ENCODE data around the gene RBP5. TPM values are rescaled to one million over a fixed set of nuclear protein-coding genes. Genes with fewer than 3 reads are reported as not detected.
A peak's percentile ranks its signal among the peaks of the same experiment; 100 is the strongest.
"Not testable (repeated sequence)": the region's sequence is repeated elsewhere in the genome, so short reads cannot be mapped to it uniquely, and the experiment has no call there.

The RBP5 gene
- total RNA-seq, 1 experiment from 2014 or later, result not detected

DNA sequence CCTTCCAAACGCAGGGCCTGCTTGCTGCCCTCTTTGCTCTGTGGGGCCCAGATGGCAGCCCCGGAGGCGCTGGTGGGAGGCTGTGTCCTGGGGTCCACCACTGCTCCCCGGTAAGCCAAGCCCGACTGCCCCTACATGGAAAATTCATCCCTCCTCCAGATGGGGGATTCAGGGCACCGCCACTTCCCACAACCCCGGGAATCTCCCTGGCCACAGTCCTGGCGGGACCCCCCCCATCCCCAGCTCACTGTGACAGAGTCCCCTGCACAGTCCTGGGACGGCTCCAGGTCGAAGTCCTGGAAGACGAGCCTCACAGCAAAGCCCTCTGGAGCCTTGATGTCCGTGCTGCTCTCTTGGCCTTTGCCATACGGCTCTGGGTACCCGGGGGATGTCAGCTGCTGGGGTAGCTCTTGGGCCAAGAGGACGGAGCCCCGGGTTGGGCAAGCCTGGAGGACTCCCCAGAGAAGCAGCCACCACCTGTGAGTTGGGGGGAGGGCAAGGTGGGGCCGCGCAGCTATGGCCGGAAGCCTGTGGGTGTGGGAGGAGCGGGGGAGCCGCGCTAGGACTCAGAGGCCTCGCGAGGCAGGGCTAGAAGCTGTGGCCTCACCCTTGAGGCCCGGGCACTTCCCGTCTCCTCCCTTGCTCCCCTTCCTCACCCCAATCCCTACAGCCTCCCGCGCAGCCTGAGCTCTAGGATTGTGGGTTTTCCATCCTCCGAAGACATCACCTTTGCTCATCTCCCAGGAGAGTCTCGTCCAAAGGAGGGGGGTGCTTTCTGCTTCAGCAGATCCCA is 20.5 kb downstream of the RBP5 start:
- no peaks in the 10 kb centered on the region; the same call in 1 of the 2 replicates for H3K4me1 ChIP-seq (ENCODE audit: insufficient read depth, low read length)
- ChIA-PET CTCF (interaction anchor here (0.9 kb wide), 1 partner anchor 47 kb away, joined by 3 read pairs; no protein-coding TSS in a partner anchor), POLR2A (ENCODE audit: unreplicated experiment) (interaction anchor here (1.1 kb wide), 1 partner anchor 164 kb away, joined by 10 read pairs; the partner anchor contains the start of gene C12orf57)
- no peaks in the 10 kb centered on the region for H3K27me3 ChIP-seq (ENCODE audit: low read length)
- peak overlapping the region; percentile 84 for H3K9ac ChIP-seq (ENCODE audit: low read length)
- DNase-seq (peak; percentile 64), ATAC-seq (peak; percentile 91)
- H3K4me3 ChIP-seq (ENCODE audit: low read length), result peak overlapping the region; percentile 92
- no peaks in the 10 kb centered on the region for H4K20me1 ChIP-seq (ENCODE audit: low read length)
- H3F3A ChIP-seq (ENCODE audit: low read length, unreplicated experiment), result no peaks in the 10 kb centered on the region
- no peaks in the 10 kb centered on the region for H3K9me2 ChIP-seq (replicated peaks; ENCODE audit: low read length)
- H3K4me2 ChIP-seq (ENCODE audit: low read length), result peak overlapping the region; percentile 82
- intact Hi-C loops (cut with micrococcal nuclease), result loop anchor here (2.0 kb wide), 1 partner anchor 47 kb away; the partner anchor contains the start of gene C1S
- peaks cover 5% of the 10 kb centered on the region; the same call in 1 of the 2 replicates for H3K36me3 ChIP-seq (ENCODE audit: low read depth, low read length)
- H3K27ac ChIP-seq (ENCODE audit: low read length), result peak overlapping the region; percentile 58
- BruUV-seq (replicated peaks), result TSS peak; percentile 48
- TF ChIP-seq EZH2phosphoT487 (IDR thresholded peaks at IDR 0.05; ENCODE audit: borderline replicate concordance, low read length) (no peak), EZH2 (IDR thresholded peaks at IDR 0.05; ENCODE audit: low read length, unreplicated experiment) (no peak)
- TF ChIP-seq, protein P1, sequence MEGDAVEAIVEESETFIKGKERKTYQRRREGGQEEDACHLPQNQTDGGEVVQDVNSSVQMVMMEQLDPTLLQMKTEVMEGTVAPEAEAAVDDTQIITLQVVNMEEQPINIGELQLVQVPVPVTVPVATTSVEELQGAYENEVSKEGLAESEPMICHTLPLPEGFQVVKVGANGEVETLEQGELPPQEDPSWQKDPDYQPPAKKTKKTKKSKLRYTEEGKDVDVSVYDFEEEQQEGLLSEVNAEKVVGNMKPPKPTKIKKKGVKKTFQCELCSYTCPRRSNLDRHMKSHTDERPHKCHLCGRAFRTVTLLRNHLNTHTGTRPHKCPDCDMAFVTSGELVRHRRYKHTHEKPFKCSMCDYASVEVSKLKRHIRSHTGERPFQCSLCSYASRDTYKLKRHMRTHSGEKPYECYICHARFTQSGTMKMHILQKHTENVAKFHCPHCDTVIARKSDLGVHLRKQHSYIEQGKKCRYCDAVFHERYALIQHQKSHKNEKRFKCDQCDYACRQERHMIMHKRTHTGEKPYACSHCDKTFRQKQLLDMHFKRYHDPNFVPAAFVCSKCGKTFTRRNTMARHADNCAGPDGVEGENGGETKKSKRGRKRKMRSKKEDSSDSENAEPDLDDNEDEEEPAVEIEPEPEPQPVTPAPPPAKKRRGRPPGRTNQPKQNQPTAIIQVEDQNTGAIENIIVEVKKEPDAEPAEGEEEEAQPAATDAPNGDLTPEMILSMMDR (conservative IDR thresholded peaks at IDR 0.05; ENCODE audit: low read depth, low read length), result no peak
- H2AFZ ChIP-seq (ENCODE audit: low read length), result peak overlapping the region; percentile 80
- no peaks in the 10 kb centered on the region for H3K9me3 ChIP-seq (ENCODE audit: low read length)
- peaks cover 19% of the 10 kb centered on the region; the same call in 1 of the 2 replicates for H3K79me2 ChIP-seq (ENCODE audit: low read length)

DNA sequence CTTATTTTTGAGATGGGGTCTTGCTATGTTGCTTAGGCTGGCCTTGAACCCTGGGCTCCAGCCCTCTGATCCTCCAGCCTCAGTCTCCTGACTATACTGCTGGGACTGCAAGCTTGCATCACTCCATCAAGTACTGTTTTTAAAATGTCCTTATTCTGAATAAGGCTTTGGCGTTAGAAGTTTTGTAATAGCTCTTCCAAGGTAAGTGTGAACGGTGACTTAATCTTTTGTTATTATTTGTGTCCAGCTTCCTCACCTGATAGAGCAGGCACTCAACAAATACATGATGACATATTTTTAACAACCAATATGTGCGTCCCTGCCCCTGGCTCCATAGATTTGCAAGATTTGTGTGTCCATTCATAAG is 21.1 kb downstream of the RBP5 start:
- Histone ChIP-seq H3F3A (ENCODE audit: low read length, unreplicated experiment) (no peaks in the 10 kb centered on the region), H3K27me3 (ENCODE audit: low read length) (no peaks in the 10 kb centered on the region), H3K4me3 (ENCODE audit: low read length) (peak overlapping the region; percentile 92), H2AFZ (ENCODE audit: low read length) (peak overlapping the region; percentile 80), H3K36me3 (ENCODE audit: low read depth, low read length) (peaks cover 5% of the 10 kb centered on the region; the same call in 1 of the 2 replicates), H3K9ac (ENCODE audit: low read length) (peak overlapping the region; percentile 84), H3K9me2 (replicated peaks; ENCODE audit: low read length) (no peaks in the 10 kb centered on the region), H3K4me2 (ENCODE audit: low read length) (peak overlapping the region; percentile 82), H3K79me2 (ENCODE audit: low read length) (peaks cover 19% of the 10 kb centered on the region; the same call in 1 of the 2 replicates), H3K27ac (ENCODE audit: low read length) (no peak overlapping the region), H4K20me1 (ENCODE audit: low read length) (no peaks in the 10 kb centered on the region), H3K4me1 (ENCODE audit: insufficient read depth, low read length) (no peaks in the 10 kb centered on the region; the same call in 1 of the 2 replicates), H3K9me3 (ENCODE audit: low read length) (no peaks in the 10 kb centered on the region)
- no TSS peak for BruUV-seq (replicated peaks)
- intact Hi-C loops (cut with micrococcal nuclease), result loop anchor here (2.0 kb wide), 1 partner anchor 47 kb away; the partner anchor contains the start of gene C1S
- POLR2A ChIA-PET (ENCODE audit: unreplicated experiment), result no interaction called here
- CTCF ChIA-PET, result interaction anchor here (0.6 to 0.9 kb wide), 2 partner anchors 46 to 89 kb away, joined by 3 read pairs; partner anchors contain the start of gene LPCAT3
- no peak for TF ChIP-seq EZH2phosphoT487 (IDR thresholded peaks at IDR 0.05; ENCODE audit: borderline replicate concordance, low read length)
- no peak for TF ChIP-seq EZH2 (IDR thresholded peaks at IDR 0.05; ENCODE audit: low read length, unreplicated experiment)
- TF ChIP-seq, protein P1 (conservative IDR thresholded peaks at IDR 0.05; ENCODE audit: low read depth, low read length), result no peak
- DNase-seq (peak; percentile 11), ATAC-seq (no peak)

DNA sequence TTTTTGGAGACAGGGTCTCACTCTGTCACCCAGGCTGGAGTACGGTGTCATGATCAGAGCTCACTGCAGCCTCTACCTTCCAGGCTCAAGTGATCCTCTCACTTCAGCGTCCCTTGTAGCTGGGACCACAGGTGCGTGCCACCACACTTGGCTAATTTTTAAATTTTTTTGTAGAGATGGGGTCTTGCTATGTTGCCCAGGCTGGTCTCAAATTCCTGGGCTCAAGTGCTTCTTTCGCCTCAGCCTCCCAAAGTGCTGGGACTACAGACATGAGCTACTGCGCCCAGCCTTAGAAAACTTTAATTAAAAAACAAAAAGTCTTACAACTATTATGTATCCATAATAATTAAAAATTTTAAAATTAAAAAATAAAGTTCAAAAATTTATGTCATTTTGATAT is 21.5 kb downstream of the RBP5 start:
- H3K27ac ChIP-seq (ENCODE audit: low read length); intact Hi-C loops (cut with micrococcal nuclease); H3K9ac ChIP-seq (ENCODE audit: low read length): not testable (repeated sequence)

More for the DNA sequence above, 21.5 kb downstream of the RBP5 start:
- H3F3A ChIP-seq (ENCODE audit: low read length, unreplicated experiment); ATAC-seq; H3K4me3 ChIP-seq (ENCODE audit: low read length); H3K4me2 ChIP-seq (ENCODE audit: low read length); POLR2A ChIA-PET (ENCODE audit: unreplicated experiment); BruUV-seq (replicated peaks); H3K9me3 ChIP-seq (ENCODE audit: low read length); H3K9me2 ChIP-seq (replicated peaks; ENCODE audit: low read length); DNase-seq; H3K27me3 ChIP-seq (ENCODE audit: low read length); H2AFZ ChIP-seq (ENCODE audit: low read length); H3K4me1 ChIP-seq (ENCODE audit: insufficient read depth, low read length); H4K20me1 ChIP-seq (ENCODE audit: low read length); H3K36me3 ChIP-seq (ENCODE audit: low read depth, low read length): not testable (repeated sequence)
- H3K79me2 ChIP-seq (ENCODE audit: low read length), result peaks cover 19% of the 10 kb centered on the region; the same call in 1 of the 2 replicates
- CTCF ChIA-PET, result interaction anchor here (0.6 to 0.9 kb wide), 2 partner anchors 46 to 89 kb away, joined by 3 read pairs; partner anchors contain the start of gene LPCAT3
